Activated CD8-positive, alpha-beta T cell treated with anti-CD3 and anti-CD28 coated beads for 36 hours (primary cell): ENCODE data around the gene GRAMD2A. TPM values are rescaled to one million over a fixed set of nuclear protein-coding genes. Genes with fewer than 3 reads are reported as not detected.

Experiments used
- ATAC-seq: fragments of 200-7000 bp; cut with Tn5 transposase; one replicate; pipeline ENCODE4 v1.10.0; 2021; ENCODE audit warnings: mild to moderate bottlenecking, moderate library complexity
- CTCF ChIA-PET: fragments of 350-600 bp; sonication (Branson Sonifier 250); formaldehyde crosslinking; loops from one replicate; lab custom pipeline; 2021; ENCODE audit warnings: antibody characterized with exemption; lab: Charles Lee
- POLR2A ChIA-PET: fragments of 350-600 bp; sonication (Branson Sonifier 250); formaldehyde crosslinking; loops from one replicate; lab custom pipeline; 2021; ENCODE audit warnings: antibody characterized with exemption; lab: Charles Lee
- DNase-seq: peaks from one replicate; pipeline ENCODE4 v3.0.0-alpha.2; 2020
- H3K27ac Mint-ChIP-seq: one replicate; pipeline ENCODE4 v1.8.0; 2021; ENCODE audit warnings: mild to moderate bottlenecking, mixed read lengths
- H3K27me3 Mint-ChIP-seq: one replicate; pipeline ENCODE4 v1.8.0; 2021; ENCODE audit warnings: mixed read lengths
- H3K36me3 Mint-ChIP-seq: one replicate; pipeline ENCODE4 v1.8.0; 2021; ENCODE audit warnings: low read depth, mixed read lengths
- H3K4me1 Mint-ChIP-seq: one replicate; pipeline ENCODE4 v1.8.0; 2021; ENCODE audit warnings: low read depth, mixed read lengths
- H3K4me3 Mint-ChIP-seq: one replicate; pipeline ENCODE4 v1.8.0; 2021; ENCODE audit warnings: mild to moderate bottlenecking, moderate library complexity, mixed read lengths
- H3K9me3 Mint-ChIP-seq: one replicate; pipeline ENCODE4 v1.8.0; 2021; ENCODE audit warnings: mixed read lengths
- intact Hi-C: fragments of 100-400 bp; cut with micrococcal nuclease; formaldehyde crosslinking; loops from one replicate; pipeline ENCODE4 v1.10.0; 2022
- total RNA-seq, 2 experiments: library from RNA; stranded (reverse); gene quantifications; one replicate each; pipeline ENCODE4 v1.2.3, GENCODE V29; 2021
- TF ChIP-seq, protein P1 (sequence below): fragments of 200-600 bp; IDR thresholded peaks from one replicate; pipeline ENCODE4 v1.8.0; 2022; ENCODE audit warnings: antibody characterized with exemption, mild to moderate bottlenecking

Gene GRAMD2A
- total RNA-seq, 2 experiments from 2014 or later, result not detected

DNA sequence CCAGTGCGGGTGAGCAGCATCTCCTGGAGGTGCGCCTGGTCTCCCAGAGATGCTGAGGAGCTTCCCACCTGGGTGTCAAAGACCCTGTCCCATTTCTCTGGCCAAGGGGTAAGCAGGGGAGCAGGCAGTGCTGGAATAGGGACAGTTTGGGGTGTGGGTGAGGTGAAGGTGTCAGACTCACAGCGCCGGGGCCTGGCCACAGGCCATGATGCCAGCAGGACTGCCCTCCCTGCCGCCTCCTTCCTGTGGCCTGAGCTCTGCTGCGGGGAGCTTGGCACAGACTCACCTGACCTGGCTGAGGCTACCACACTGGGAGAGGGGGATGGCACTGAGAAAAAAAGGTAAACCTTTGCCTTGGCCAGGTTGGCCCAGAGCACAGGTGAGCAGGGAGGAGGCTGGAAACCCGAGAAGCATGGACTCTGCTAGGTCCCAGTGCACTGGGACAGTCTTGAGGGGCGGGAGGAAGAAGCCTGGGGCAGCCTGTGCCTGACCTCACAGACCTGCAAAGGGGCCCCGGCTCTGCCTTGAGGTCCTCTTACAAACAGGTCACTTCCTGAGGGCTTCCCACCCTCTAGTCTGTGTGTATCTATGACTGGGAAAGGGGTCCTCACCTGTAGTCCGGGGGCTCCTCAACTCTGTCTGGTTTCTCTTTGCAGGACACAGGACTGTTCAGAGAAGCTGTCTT, 28.2 kb downstream of the GRAMD2A start:
- intact Hi-C loops, result no loop called here
- no peak for DNase-seq
- H3K9me3 Mint-ChIP-seq, result no peaks in the 10 kb centered on the region
- H3K27me3 Mint-ChIP-seq, result no peaks in the 10 kb centered on the region
- no peak for ATAC-seq
- TF ChIP-seq, protein P1, sequence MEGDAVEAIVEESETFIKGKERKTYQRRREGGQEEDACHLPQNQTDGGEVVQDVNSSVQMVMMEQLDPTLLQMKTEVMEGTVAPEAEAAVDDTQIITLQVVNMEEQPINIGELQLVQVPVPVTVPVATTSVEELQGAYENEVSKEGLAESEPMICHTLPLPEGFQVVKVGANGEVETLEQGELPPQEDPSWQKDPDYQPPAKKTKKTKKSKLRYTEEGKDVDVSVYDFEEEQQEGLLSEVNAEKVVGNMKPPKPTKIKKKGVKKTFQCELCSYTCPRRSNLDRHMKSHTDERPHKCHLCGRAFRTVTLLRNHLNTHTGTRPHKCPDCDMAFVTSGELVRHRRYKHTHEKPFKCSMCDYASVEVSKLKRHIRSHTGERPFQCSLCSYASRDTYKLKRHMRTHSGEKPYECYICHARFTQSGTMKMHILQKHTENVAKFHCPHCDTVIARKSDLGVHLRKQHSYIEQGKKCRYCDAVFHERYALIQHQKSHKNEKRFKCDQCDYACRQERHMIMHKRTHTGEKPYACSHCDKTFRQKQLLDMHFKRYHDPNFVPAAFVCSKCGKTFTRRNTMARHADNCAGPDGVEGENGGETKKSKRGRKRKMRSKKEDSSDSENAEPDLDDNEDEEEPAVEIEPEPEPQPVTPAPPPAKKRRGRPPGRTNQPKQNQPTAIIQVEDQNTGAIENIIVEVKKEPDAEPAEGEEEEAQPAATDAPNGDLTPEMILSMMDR, result no peak
- no peak overlapping the region for H3K27ac Mint-ChIP-seq
- no peaks in the 10 kb centered on the region for H3K36me3 Mint-ChIP-seq
- ChIA-PET POLR2A (no interaction called here), CTCF (interaction anchor here (1.0 kb wide), 1 partner anchor 13 kb away, joined by 4 read pairs; no protein-coding TSS in a partner anchor)
- H3K4me1 Mint-ChIP-seq, result peaks cover 6% of the 10 kb centered on the region
- H3K4me3 Mint-ChIP-seq, result no peak overlapping the region

DNA sequence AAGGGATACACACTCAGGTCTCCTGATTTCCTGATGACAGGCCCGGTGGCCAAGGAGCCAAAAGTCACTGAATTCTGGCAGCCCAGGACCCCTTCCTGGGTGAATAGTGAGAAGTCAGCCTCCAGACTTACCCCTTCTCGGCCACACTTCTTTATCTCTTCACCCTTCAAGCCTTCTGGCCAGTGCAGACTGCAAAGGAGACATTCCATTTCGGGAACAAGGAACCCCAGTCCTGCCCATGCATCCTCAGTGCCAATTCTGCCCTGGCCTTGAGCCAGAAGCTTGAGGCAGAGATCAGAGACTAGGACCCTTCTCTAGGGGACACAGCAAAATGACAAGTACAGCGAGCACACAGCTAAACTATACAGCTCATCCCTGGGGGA, 28.8 kb downstream of the GRAMD2A start:
- H3K4me3 Mint-ChIP-seq, result no peak overlapping the region
- H3K4me1 Mint-ChIP-seq, result peaks cover 6% of the 10 kb centered on the region
- TF ChIP-seq, protein P1, result no peak
- H3K9me3 Mint-ChIP-seq, result no peaks in the 10 kb centered on the region
- DNase-seq (no peak), ATAC-seq (no peak)
- ChIA-PET CTCF (interaction anchor here (2.2 kb wide), 1 partner anchor 13 kb away, joined by 13 read pairs; no protein-coding TSS in a partner anchor), POLR2A (no interaction called here)
- no peaks in the 10 kb centered on the region for H3K27me3 Mint-ChIP-seq
- intact Hi-C loops, result no loop called here
- H3K36me3 Mint-ChIP-seq, result no peaks in the 10 kb centered on the region
- H3K27ac Mint-ChIP-seq, result no peak overlapping the region

DNA sequence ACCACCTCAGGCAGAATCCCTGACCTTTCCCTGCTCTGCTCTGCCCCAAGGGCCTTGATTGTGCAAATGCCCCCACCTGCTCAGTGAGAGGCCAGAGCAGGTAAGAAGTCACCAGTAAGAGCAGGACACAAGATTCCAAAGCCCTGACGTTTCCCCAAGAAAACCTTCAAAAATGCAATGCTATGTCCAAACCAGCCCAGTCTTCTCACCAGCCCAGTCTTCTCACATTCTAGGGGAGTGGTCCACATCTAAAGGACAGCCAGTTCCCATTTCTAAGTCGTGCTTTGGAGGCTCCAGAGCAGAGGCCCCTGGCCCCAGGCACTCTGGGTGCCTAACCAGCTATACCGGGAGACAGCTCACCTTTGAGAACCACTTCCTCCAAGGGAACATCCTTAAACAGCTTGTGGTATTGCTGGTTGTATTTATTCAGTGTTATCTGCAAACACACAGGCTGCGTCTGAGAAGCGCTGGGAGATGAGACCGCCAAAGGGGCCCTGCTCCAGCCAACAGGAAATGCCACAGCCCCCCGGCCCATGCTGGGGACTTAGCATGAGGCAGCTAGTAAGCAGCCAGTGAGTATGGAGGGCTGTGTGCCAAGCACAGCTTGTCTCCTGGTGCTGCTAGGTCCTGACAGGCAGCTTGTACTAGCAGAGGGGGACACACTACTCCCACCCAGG, 29.3 kb downstream of the GRAMD2A start:
- intact Hi-C loops, result no loop called here
- ChIA-PET POLR2A (no interaction called here), CTCF (interaction anchor here (0.8 to 2.2 kb wide), 2 partner anchors 12 to 503 kb away, joined by 3 to 13 read pairs; no protein-coding TSS in a partner anchor)
- TF ChIP-seq, protein P1, result no peak
- peak; percentile 83 for ATAC-seq
- Mint-ChIP-seq H3K36me3 (no peaks in the 10 kb centered on the region), H3K27ac (no peak overlapping the region), H3K9me3 (no peaks in the 10 kb centered on the region), H3K27me3 (no peaks in the 10 kb centered on the region), H3K4me3 (no peak overlapping the region), H3K4me1 (peaks cover 6% of the 10 kb centered on the region)
- peak; percentile 47 for DNase-seq

DNA sequence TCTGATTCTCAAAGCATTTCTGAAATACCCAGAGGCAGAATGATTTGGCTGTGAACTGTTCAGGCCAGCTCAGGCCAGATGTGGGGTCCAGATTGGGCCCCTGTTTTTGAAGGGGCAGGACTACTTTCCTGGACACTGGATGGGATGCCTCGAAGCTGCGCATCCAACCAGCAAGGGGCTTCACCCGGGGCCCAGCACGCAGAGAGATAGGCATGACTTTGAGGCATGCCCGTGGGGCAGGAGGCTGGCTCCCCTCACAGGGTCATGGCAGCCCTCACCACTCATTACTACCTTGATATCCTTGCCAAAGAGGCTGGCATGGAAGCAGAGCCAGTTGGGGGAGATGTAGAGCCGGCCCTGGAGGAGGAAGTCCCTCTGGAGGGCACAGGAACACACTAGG, 30.1 kb downstream of the GRAMD2A start:
- intact Hi-C loops, result no loop called here
- Mint-ChIP-seq H3K9me3 (no peaks in the 10 kb centered on the region), H3K4me3 (no peak overlapping the region), H3K27ac (no peak overlapping the region), H3K4me1 (peaks cover 6% of the 10 kb centered on the region), H3K27me3 (no peaks in the 10 kb centered on the region), H3K36me3 (no peaks in the 10 kb centered on the region)
- TF ChIP-seq, protein P1, result no peak
- ATAC-seq (no peak), DNase-seq (no peak)
- ChIA-PET POLR2A (no interaction called here), CTCF (interaction anchor here (2.2 kb wide), 1 partner anchor 11 kb away, joined by 13 read pairs; no protein-coding TSS in a partner anchor)
